Thyroid gland (tissue), 4 donors: ENCODE data around the gene P2RX2. TPM values are rescaled to one million over a fixed set of nuclear protein-coding genes. Genes with fewer than 3 reads are reported as not detected.

Experiments used
- DNase-seq, 2 donors: peaks; one replicate each; pipeline ENCODE4 v3.0.0-alpha.2; 2019
- H3K27ac ChIP-seq, 3 donors: fragments of 200-600 bp; sonication (generic); 1 replicate in 2 of 3; 2 replicates in 1 of 3; pipeline ENCODE4 v1.5.1; 2016 to 2019; ENCODE audit warnings: mild to moderate bottlenecking in 1 of 3, moderate library complexity in 1 of 3
- H3K27me3 ChIP-seq: fragments of 200-600 bp; sonication (generic); one replicate; pipeline ENCODE4 v1.5.1; 2019
- H3K36me3 ChIP-seq, 2 donors: fragments of 200-600 bp; sonication (generic); one replicate each; pipeline ENCODE4 v1.5.1; 2016 to 2019
- H3K4me1 ChIP-seq, 2 donors: fragments of 200-600 bp; sonication (generic); one replicate each; pipeline ENCODE4 v1.5.1; 2017 to 2019
- H3K4me3 ChIP-seq, 3 donors: fragments of 200-600 bp; sonication (generic); replicated peaks in 1 of 3; 1 replicate in 2 of 3; 2 replicates in 1 of 3; pipeline ENCODE4 v1.5.1; 2016; ENCODE audit warnings: mild to moderate bottlenecking in 1 of 3
- H3K9me3 ChIP-seq: fragments of 200-600 bp; sonication (generic); one replicate; pipeline ENCODE4 v1.5.1; 2017
- POLR2A ChIP-seq, 2 donors: fragments of 450-650 bp; IDR thresholded peaks; one replicate each; pipeline ENCODE4 v1.6.1; 2017; ENCODE audit warnings: antibody characterized with exemption in 2 of 2, mild to moderate bottlenecking in 2 of 2, moderate library complexity in 1 of 2
- WGBS, 2 donors: methylation state at CpG; one replicate each; pipeline ENCODE4 v1.1.5; 2017; 5-methylcytosine and 5-hydroxymethylcytosine counted together
- intact Hi-C: fragments of 100-400 bp; cut with DNase I; formaldehyde crosslinking; loops from one replicate; pipeline ENCODE4 v1.15.1; 2023
- total RNA-seq, 4 donors: library from RNA; depleted of rRNA; stranded (reverse); fragments of >200 nt; gene quantifications; one replicate each; pipeline ENCODE4 v1.2.3, GENCODE V29; 2016
- TF ChIP-seq, protein P1 (sequence below), 6 experiments: fragments of 200-600 bp in 3 of 6; fragments of 450-650 bp in 3 of 6; sonication (generic) in 3 of 6; IDR thresholded peaks; one replicate each; pipeline ENCODE4 v1.5.1; 2016 to 2019; ENCODE audit warnings: antibody characterized with exemption in 6 of 6, mild to moderate bottlenecking in 2 of 6, inconsistent platforms in 1 of 6, moderate library complexity in 1 of 6

The P2RX2 gene
- total RNA-seq, 4 donors from 2014 or later, result 0.45 TPM; not detected in 3

DNA sequence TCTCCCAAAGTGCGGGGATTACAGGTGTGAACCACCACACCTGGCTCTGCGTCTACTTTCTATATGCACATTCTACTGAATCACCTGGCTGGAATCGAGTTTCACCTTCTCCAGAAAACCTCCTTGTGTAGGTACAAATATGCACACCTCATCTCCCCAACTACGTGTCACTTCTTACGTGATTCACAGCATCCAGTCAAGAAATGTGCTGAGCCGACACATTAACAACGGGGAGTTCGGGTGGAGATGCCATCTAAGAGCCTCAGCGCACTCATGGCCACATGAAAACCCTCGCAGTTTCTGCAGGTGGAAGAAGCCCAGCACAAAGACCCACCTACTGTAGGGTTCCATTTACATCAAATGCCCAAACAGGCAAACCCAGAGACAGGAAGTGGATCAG is 29.3 kb downstream of the P2RX2 start:
- DNase-seq, result no peak
- Histone ChIP-seq H3K27me3 (no peaks in the 10 kb centered on the region), H3K4me1 (no peaks in the 10 kb centered on the region), H3K9me3 (no peaks in the 10 kb centered on the region), H3K36me3 (peaks cover under 1 to 25% of the 10 kb centered on the region in 2 donors), H3K27ac (no peak overlapping the region), H3K4me3 (no peak overlapping the region)
- intact Hi-C loops, result no loop called here
- TF ChIP-seq, protein P1, sequence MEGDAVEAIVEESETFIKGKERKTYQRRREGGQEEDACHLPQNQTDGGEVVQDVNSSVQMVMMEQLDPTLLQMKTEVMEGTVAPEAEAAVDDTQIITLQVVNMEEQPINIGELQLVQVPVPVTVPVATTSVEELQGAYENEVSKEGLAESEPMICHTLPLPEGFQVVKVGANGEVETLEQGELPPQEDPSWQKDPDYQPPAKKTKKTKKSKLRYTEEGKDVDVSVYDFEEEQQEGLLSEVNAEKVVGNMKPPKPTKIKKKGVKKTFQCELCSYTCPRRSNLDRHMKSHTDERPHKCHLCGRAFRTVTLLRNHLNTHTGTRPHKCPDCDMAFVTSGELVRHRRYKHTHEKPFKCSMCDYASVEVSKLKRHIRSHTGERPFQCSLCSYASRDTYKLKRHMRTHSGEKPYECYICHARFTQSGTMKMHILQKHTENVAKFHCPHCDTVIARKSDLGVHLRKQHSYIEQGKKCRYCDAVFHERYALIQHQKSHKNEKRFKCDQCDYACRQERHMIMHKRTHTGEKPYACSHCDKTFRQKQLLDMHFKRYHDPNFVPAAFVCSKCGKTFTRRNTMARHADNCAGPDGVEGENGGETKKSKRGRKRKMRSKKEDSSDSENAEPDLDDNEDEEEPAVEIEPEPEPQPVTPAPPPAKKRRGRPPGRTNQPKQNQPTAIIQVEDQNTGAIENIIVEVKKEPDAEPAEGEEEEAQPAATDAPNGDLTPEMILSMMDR (IDR thresholded peaks at IDR 0.05), result no peak
- no peak for TF ChIP-seq POLR2A (IDR thresholded peaks at IDR 0.05)
- WGBS, 2 donors, result 94 to 99% methylated on average over 10 of the region's 10 CpGs

DNA sequence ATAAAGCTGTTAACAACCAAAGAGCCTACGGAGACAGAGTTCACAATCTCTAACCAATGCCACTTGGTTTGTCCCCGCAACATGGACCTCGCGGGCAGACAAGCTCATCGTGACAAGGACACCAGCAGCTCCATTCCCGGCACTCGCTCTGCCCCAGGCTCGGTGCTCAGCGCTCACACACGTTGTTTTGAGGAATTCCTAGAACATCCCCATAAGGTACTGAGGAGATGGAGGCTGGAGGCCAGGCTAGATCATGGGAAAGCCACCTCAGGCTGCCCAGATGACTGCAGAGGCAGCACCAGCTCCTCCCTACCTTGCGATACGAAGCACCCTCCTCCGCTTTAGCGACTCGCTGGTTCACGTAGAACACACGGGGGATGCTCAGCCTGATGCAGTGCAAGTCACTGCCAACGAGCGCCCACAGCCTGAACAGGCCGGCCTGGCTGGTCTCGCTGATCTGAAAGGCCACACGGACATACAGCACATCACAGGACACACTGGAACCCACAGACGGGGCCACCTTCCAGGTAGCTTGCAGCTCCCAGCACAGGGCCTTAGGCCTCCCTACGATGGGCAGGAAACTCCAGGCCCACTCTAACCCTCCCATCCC is 30.1 kb downstream of the P2RX2 start:
- peaks cover 0 to 20% of the 10 kb centered on the region in 2 donors for H3K36me3 ChIP-seq
- no peak for DNase-seq
- intact Hi-C loops, result no loop called here
- H3K9me3 ChIP-seq, result no peaks in the 10 kb centered on the region
- no peak overlapping the region for H3K27ac ChIP-seq
- no peak overlapping the region for H3K4me3 ChIP-seq
- WGBS, 2 donors, result 95 to 97% methylated on average over 23 of the region's 24 CpGs
- TF ChIP-seq POLR2A (IDR thresholded peaks at IDR 0.05), result no peak
- TF ChIP-seq, protein P1 (IDR thresholded peaks at IDR 0.05), result no peak
- no peaks in the 10 kb centered on the region for H3K27me3 ChIP-seq
- H3K4me1 ChIP-seq, result no peaks in the 10 kb centered on the region

DNA sequence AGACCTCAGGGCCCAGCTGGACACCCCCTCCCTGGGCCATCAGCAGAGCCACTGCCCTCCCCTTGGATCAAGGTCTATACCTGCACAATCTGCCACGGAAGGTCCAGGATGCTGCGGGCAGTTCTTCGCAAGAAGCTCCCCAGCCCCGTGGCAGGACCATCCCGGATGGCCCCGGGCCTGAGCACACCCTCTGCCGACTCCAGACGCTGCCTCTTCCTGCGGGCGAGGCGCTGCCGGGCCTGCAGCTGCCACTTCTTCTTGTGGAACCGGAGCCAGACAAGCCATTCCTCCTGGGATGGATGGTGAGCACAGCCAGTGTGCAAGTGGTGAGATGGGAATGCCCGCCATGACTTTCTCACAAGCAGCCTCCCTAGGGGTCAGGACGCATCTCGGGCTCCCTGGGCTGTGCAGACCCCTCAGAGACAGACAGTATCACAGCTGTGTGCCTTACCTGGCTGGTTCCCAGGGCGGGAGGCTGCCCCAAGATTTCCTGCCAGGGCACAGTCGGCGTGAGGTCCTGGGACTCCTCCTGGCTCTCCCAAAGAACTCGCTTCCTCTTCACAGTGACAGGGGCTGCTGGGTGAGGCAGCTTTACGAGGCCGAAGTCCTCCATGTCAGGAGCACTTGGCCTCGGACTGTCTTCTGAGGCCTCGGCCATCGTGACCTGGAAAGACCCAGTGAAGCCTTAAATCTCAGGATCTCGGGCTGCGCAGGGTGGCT is 30.8 kb downstream of the P2RX2 start:
- H3K27ac ChIP-seq, result no peak overlapping the region
- no peak overlapping the region for H3K4me3 ChIP-seq
- H3K36me3 ChIP-seq, result peaks cover 0 to 21% of the 10 kb centered on the region in 2 donors
- DNase-seq, result no peak
- H3K9me3 ChIP-seq, result no peaks in the 10 kb centered on the region
- no peaks in the 10 kb centered on the region for H3K27me3 ChIP-seq
- TF ChIP-seq, protein P1 (IDR thresholded peaks at IDR 0.05), result no peak
- no peak for TF ChIP-seq POLR2A (IDR thresholded peaks at IDR 0.05)
- 93 to 95% methylated on average over 9 to 20 of the region's 27 CpGs for WGBS, 2 donors
- intact Hi-C loops, result no loop called here
- H3K4me1 ChIP-seq, result no peaks in the 10 kb centered on the region

DNA sequence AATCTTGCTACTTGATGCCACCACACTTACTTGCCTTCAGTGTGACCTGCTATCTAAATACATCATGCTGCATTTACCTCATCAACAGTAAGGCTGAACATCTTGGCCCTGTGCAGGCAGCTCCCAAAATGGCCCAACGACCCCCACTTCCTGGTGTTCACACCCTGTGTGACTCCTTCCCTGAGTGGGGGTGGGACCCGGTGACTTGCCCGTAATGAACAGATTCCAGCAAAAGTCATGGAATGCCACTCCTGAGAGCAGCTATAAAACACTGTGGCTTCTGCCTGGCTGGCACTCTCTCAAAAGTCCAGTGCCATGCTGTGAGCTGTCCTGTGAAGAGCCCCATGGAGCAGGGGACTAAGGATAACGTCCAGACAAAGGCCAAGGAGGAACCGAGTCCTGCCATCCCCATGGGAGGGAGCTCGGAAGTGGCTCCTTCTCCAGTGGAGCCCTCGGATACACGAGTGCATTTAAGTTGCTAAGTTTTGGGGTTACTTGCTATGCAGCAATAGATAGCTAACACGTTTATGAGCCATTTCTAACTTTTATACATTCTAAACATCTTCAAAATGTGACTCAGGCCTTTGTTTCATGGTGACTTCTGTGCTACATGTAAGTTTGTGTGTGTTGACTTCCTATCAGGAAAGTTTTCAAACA is 33.0 kb downstream of the P2RX2 start:
- H3K9me3 ChIP-seq, result no peaks in the 10 kb centered on the region
- H3K4me1 ChIP-seq, result no peaks in the 10 kb centered on the region
- 82 to 83% methylated on average over 9 of the region's 9 CpGs for WGBS, 2 donors
- peaks cover 3 to 25% of the 10 kb centered on the region in 2 donors for H3K36me3 ChIP-seq
- H3K27ac ChIP-seq, result no peak overlapping the region
- H3K27me3 ChIP-seq, result no peaks in the 10 kb centered on the region
- no peak overlapping the region for H3K4me3 ChIP-seq
- intact Hi-C loops, result no loop called here
- TF ChIP-seq, protein P1 (IDR thresholded peaks at IDR 0.05), result no peak
- no peak for TF ChIP-seq POLR2A (IDR thresholded peaks at IDR 0.05)
- DNase-seq, result no peak
